ENCODE data around the gene CDKL2.

CDKL2 gene

GRCh38 chr4:75564023-75564422, 66.3 kb downstream of the CDKL2 start:
- H3K36me3 ChIP-seq (ENCODE audit: control insufficient read depth, insufficient read depth, low read length), result no peaks in the 10 kb centered on the region
- TF ChIP-seq, protein P1, sequence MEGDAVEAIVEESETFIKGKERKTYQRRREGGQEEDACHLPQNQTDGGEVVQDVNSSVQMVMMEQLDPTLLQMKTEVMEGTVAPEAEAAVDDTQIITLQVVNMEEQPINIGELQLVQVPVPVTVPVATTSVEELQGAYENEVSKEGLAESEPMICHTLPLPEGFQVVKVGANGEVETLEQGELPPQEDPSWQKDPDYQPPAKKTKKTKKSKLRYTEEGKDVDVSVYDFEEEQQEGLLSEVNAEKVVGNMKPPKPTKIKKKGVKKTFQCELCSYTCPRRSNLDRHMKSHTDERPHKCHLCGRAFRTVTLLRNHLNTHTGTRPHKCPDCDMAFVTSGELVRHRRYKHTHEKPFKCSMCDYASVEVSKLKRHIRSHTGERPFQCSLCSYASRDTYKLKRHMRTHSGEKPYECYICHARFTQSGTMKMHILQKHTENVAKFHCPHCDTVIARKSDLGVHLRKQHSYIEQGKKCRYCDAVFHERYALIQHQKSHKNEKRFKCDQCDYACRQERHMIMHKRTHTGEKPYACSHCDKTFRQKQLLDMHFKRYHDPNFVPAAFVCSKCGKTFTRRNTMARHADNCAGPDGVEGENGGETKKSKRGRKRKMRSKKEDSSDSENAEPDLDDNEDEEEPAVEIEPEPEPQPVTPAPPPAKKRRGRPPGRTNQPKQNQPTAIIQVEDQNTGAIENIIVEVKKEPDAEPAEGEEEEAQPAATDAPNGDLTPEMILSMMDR (IDR thresholded peaks at IDR 0.05; ENCODE audit: insufficient read depth, low read length, poor library complexity, severe bottlenecking), result no peak
- H3K27me3 ChIP-seq (replicated peaks; ENCODE audit: control insufficient read depth, insufficient read depth, low read length), result no peaks in the 10 kb centered on the region
- no peak for DNase-seq (ENCODE audit: extremely low read depth, insufficient read length)
- no peak overlapping the region for H3K4me3 ChIP-seq (replicated peaks; ENCODE audit: low read depth, low read length)

GRCh38 chr4:75561789-75562188, 68.5 kb downstream of the CDKL2 start:
- DNase-seq (ENCODE audit: extremely low read depth, insufficient read length), result no peak
- Histone ChIP-seq H3K36me3 (ENCODE audit: control insufficient read depth, insufficient read depth, low read length) (no peaks in the 10 kb centered on the region), H3K4me3 (replicated peaks; ENCODE audit: low read depth, low read length) (no peak overlapping the region), H3K27me3 (replicated peaks; ENCODE audit: control insufficient read depth, insufficient read depth, low read length) (no peaks in the 10 kb centered on the region)
- TF ChIP-seq, protein P1 (IDR thresholded peaks at IDR 0.05; ENCODE audit: insufficient read depth, low read length, poor library complexity, severe bottlenecking), result no peak

DNA sequence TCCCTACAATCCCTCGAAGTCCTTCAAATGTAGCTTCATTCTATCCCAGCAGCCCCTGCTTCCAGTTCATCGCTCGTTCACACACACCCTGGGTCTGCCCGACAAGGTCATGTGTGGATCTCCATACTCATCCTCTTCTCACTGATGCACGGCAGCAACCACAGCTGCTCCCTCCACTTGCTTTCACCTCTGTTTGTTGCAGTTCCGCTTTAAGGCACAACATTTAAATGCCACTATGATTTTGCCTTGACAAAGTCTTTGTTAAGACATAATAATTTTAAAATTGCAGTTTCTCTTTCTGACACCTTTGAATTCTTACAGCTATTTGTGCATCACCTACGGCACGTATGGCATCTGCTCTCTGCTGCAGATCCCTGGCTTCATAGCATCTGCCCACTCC, 72.6 kb downstream of the CDKL2 start:
- no peaks in the 10 kb centered on the region for H3K27me3 ChIP-seq (replicated peaks; ENCODE audit: control insufficient read depth, insufficient read depth, low read length)

DNA sequence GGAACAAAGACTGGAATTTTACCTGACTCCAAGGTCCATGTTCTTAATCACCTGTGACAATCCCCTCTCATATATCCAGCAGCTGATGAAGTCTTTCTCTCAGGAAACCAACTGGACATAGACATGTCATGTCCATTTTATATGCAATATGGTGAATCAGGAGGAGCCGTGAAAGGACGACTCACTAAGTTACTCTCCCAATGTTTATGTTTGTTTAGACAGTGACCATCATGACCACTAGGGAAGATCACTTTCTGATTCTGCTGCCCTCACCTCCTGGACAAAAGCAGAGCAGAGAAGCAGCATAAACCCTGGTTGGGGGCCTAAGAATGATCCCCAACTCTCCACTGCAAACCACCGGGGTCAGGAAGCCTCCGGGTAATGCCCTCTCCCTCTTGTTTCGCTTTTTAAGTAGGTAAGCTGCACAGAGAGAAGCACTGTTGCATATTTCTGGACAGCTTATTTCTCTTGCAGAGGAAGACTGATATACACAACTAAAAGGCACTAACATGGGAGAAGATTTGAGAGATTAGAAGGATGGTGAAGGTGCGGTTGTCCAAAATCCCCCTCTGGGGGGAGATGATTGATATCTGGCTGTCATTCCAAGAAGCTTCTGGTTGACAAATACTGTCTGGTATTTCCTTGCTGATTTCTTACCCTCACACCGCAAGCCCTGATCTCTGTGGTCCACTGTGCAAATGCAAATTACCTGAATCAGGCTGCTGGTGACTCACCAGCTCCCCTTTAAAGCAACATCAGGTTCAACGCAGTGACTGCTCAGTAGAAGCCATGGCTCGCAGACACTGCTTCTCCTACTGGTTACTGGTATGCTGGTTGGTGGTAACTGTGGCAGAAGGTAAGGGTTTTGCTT, 74.8 kb downstream of the CDKL2 start, which contains the start of gene ODAPH:
ODAPH (plus strand) TSS at position 773 of the 871 bp plus-strand sequence; CDS start at position 790, 17 bp downstream.
- TF ChIP-seq, protein P1 (IDR thresholded peaks at IDR 0.05; ENCODE audit: insufficient read depth, low read length, poor library complexity, severe bottlenecking), result no peak
- H3K4me3 ChIP-seq (replicated peaks; ENCODE audit: low read depth, low read length), result peak within 1 kb of the TSS; percentile 21

More for the DNA sequence above, 72.6 kb downstream of the CDKL2 start:
- no peaks in the 10 kb centered on the region for H3K36me3 ChIP-seq (ENCODE audit: control insufficient read depth, insufficient read depth, low read length)
- TF ChIP-seq, protein P1 (IDR thresholded peaks at IDR 0.05; ENCODE audit: insufficient read depth, low read length, poor library complexity, severe bottlenecking), result no peak
- no peak overlapping the region for H3K4me3 ChIP-seq (replicated peaks; ENCODE audit: low read depth, low read length)
- DNase-seq (ENCODE audit: extremely low read depth, insufficient read length), result no peak

DNA sequence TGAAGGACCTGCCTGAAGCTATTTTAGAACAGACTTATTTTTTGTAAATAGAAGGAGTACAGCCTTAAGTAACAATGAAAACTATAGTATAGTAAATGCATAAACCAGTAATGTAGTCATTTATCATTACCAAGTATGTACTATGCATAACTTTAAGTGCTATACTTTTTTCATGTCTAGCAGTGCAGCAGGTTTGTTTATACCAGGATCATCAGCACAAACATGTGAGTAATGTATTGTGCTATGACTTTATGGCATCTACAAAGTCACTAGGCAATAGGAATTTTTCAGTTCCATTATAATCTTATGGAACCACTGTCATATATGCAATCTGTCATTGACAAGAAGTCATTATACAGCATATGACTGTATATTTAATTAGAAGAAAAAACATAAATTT, 77.9 kb downstream of the CDKL2 start:
- H3K27me3 ChIP-seq (replicated peaks; ENCODE audit: control insufficient read depth, insufficient read depth, low read length), result no peaks in the 10 kb centered on the region
- H3K36me3 ChIP-seq (ENCODE audit: control insufficient read depth, insufficient read depth, low read length), result no peaks in the 10 kb centered on the region
- no peak overlapping the region for H3K4me3 ChIP-seq (replicated peaks; ENCODE audit: low read depth, low read length)
- TF ChIP-seq, protein P1 (IDR thresholded peaks at IDR 0.05; ENCODE audit: insufficient read depth, low read length, poor library complexity, severe bottlenecking), result no peak
- no peak for DNase-seq (ENCODE audit: extremely low read depth, insufficient read length)

More for the DNA sequence above, 74.8 kb downstream of the CDKL2 start, which contains the start of gene ODAPH:
- Histone ChIP-seq H3K27me3 (replicated peaks; ENCODE audit: control insufficient read depth, insufficient read depth, low read length) (no peaks in the 10 kb centered on the region), H3K36me3 (ENCODE audit: control insufficient read depth, insufficient read depth, low read length) (no peaks in the 10 kb centered on the region)
- DNase-seq (ENCODE audit: extremely low read depth, insufficient read length), result peak; percentile 22
